SW480 (cell line): Measurements from ENCODE around the gene DHX40.
"Not testable (repeated sequence)": the region's sequence is repeated elsewhere in the genome, so short reads cannot be mapped to it uniquely, and the experiment has no call there.

Source experiments
- DNase-seq: peaks from one replicate; pipeline ENCODE4 v3.0.0-alpha.2; 2016; ENCODE audit warnings: low spot score

DHX40 gene

DNA sequence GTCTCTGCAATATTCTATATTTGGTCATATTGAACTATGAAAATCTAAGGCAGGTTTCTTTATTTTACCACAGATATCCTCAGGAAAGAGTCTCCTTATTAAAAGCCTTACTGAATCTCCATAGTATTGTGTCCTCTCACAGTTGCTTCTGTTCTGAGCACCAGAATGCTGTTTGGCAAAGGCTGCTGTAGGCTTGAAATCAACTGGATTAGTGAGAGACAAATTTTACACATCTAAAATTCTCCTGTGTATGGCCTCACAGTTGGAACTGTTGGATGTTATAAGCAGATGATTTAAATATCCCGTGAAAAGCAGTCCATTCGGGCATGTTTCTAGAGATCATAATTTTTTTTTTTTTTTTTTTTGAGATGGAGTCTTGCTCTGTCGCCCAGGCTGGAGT is 63.8 kb downstream of the DHX40 start:
- DNase-seq, result no peak

- DNase-seq, result no peak
Measured at GRCh38 chr17:59631276-59631675, 65.9 kb downstream of the DHX40 start.

- no peak for DNase-seq
Measured at GRCh38 chr17:59632398-59632797, 67.0 kb downstream of the DHX40 start.

- DNase-seq, result no peak
Measured at GRCh38 chr17:59633658-59634359, 68.4 kb downstream of the DHX40 start.

- DNase-seq, result no peak
Measured at GRCh38 chr17:59634632-59635541, 69.5 kb downstream of the DHX40 start.

DNA sequence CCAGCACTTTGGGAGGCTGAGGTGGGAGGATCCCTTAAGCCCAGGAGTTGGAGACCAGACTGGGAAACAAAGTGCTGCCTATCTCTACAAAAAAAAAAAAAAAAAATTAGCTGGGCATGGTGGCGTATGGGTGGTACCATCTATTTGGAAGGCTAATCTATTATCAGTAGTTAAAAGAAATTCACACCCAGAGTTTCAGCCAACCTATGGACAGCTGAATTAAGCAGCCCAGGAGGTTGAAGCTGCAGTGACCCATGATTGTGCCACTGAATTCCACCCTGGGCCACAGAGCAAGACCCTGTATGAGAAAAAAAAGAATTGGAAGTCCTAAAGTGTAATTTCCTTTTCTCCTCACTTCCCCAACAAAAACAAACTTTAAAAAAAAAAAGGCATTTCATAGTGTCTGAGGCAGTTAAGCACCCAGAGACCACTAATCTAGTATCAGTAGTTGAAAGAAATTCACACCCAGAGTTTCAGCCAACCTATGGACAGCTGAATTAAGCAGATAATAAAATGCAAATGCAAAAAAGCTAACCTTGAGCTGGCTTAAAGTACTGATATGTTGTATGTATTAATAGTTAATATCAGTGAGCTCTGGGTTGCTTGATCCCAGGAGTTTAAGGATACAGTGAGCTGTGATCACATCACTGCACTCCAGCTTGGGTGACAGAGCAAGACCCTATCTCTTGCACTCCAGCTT is 72.4 kb downstream of the DHX40 start:
- DNase-seq, result no peak

- no peak for DNase-seq
Measured at GRCh38 chr17:59638553-59638952, 73.1 kb downstream of the DHX40 start.

- DNase-seq, result no peak
Measured at GRCh38 chr17:59641799-59642484, 76.5 kb downstream of the DHX40 start.

DNA sequence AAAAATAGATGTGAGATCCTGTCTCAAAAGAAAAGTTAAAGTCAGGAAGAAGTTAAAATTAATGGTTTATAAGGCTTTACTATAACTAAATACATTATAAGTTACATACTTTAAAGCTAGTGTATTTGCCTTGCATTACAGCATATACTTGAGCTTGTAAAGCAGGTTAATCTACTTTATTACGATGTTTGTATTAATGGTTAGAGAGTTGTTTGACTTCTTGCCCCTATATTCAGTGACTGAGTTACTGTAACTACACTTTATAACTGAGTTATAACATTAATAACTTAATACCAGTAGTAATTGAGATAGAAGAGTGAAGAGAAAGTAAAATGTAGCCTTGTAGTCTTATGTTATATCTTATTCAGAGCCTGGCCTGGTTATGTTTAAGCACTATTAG is 77.2 kb downstream of the DHX40 start:
- DNase-seq, result no peak

GRCh38 chr17:59643159-59644140 is 78.0 kb downstream of the DHX40 start:
- DNase-seq, result no peak

GRCh38 chr17:59647288-59647687 is 81.9 kb downstream of the DHX40 start:
- no peak for DNase-seq

- no peak for DNase-seq
Measured at GRCh38 chr17:59649886-59650285, 84.5 kb downstream of the DHX40 start.

DNA sequence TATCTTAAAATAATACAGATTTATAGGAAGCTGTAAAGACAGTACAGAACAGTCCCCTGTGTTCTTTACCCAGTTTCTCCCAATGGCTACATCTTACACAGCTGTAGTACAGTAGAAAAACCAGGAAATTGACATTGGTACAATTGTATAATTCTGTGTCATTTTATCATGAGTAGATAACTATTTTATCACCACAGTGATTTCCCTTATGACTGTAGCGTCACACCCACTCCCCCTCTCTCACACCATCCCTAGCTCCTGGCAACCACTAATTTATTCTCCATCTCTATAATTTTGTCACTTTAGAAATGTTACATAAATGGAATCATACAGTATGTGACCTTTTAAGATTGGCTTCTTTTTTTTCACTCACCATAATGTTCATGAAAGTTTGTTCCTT is 85.2 kb downstream of the DHX40 start:
- DNase-seq, result no peak

GRCh38 chr17:59651346-59651745 is 85.9 kb downstream of the DHX40 start:
- peak; percentile 87 for DNase-seq

GRCh38 chr17:59652119-59652518 is 86.7 kb downstream of the DHX40 start:
- DNase-seq, result no peak

DNA sequence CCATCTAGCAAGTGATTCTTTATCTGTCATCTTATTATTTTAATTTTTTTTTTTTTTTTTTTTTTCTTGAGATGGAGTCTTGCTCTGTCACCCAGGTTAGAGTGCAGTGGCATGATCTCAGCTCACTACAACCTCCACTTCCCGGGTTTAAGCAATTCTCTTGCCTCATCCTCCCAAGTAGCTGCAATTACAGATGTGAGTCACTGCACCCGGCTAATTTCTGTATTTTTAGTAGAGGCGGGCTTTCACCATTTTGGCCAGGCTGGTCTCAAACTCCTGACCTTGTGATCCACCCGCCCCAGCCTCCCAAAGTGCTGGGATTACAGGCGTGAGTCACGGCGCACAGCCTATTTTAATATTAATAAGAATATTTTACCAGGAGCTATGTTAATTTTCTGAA is 91.2 kb downstream of the DHX40 start:
- not testable (repeated sequence) for DNase-seq
